ENCODE results near the gene KCNJ12. TPM values are rescaled to one million over a fixed set of nuclear protein-coding genes. Genes with fewer than 3 reads are reported as not detected.
"Not testable (repeated sequence)": the region's sequence is repeated elsewhere in the genome, so short reads cannot be mapped to it uniquely, and the experiment has no call there.

Gene KCNJ12
- total RNA-seq, 2 donors from 2014 or later = not detected

- peaks cover 0 to 17% of the 10 kb centered on the region in 2 donors for H3K27me3 Mint-ChIP-seq
- ATAC-seq; H3K4me1 Mint-ChIP-seq (ENCODE audit: low read depth in 2 of 2); H3K9me3 Mint-ChIP-seq; DNase-seq (ENCODE audit: low spot score); H3K36me3 Mint-ChIP-seq; H3K4me3 Mint-ChIP-seq; H3K27ac Mint-ChIP-seq: not testable (repeated sequence)
Observed at GRCh38 chr17:21426246-21426645, 50.1 kb downstream of the KCNJ12 start.

GRCh38 chr17:21426876-21427275, 50.7 kb downstream of the KCNJ12 start:
- H3K4me1 Mint-ChIP-seq (ENCODE audit: low read depth in 2 of 2); H3K9me3 Mint-ChIP-seq; H3K4me3 Mint-ChIP-seq; H3K36me3 Mint-ChIP-seq; ATAC-seq; DNase-seq (ENCODE audit: low spot score); H3K27ac Mint-ChIP-seq: not testable (repeated sequence)
- H3K27me3 Mint-ChIP-seq = peaks cover 0 to 17% of the 10 kb centered on the region in 2 donors

- H3K27ac Mint-ChIP-seq; H3K4me1 Mint-ChIP-seq (ENCODE audit: low read depth in 2 of 2); ATAC-seq; H3K9me3 Mint-ChIP-seq; DNase-seq (ENCODE audit: low spot score); H3K36me3 Mint-ChIP-seq; H3K4me3 Mint-ChIP-seq: not testable (repeated sequence)
- peaks cover 0 to 17% of the 10 kb centered on the region in 2 donors for H3K27me3 Mint-ChIP-seq
Observed at GRCh38 chr17:21427727-21428126, 51.6 kb downstream of the KCNJ12 start.

- H3K27me3 Mint-ChIP-seq = peaks cover under 1 to 17% of the 10 kb centered on the region in 2 donors
- H3K27ac Mint-ChIP-seq; ATAC-seq; H3K36me3 Mint-ChIP-seq; H3K9me3 Mint-ChIP-seq; DNase-seq (ENCODE audit: low spot score); H3K4me1 Mint-ChIP-seq (ENCODE audit: low read depth in 2 of 2); H3K4me3 Mint-ChIP-seq: not testable (repeated sequence)
Observed at GRCh38 chr17:21428752-21429424, 52.7 kb downstream of the KCNJ12 start.

GRCh38 chr17:21429921-21430628, 53.9 kb downstream of the KCNJ12 start:
- H3K27me3 Mint-ChIP-seq = peaks cover 2 to 16% of the 10 kb centered on the region in 2 donors
- not testable (repeated sequence) for H3K4me1 Mint-ChIP-seq (ENCODE audit: low read depth in 2 of 2); H3K4me3 Mint-ChIP-seq; H3K9me3 Mint-ChIP-seq; H3K27ac Mint-ChIP-seq; H3K36me3 Mint-ChIP-seq; ATAC-seq; DNase-seq (ENCODE audit: low spot score)

- not testable (repeated sequence) for H3K4me3 Mint-ChIP-seq; H3K4me1 Mint-ChIP-seq (ENCODE audit: low read depth in 2 of 2); H3K9me3 Mint-ChIP-seq; H3K27me3 Mint-ChIP-seq; DNase-seq (ENCODE audit: low spot score); ATAC-seq; H3K27ac Mint-ChIP-seq; H3K36me3 Mint-ChIP-seq
Observed at GRCh38 chr17:21433971-21434370, 57.8 kb downstream of the KCNJ12 start.

- H3K36me3 Mint-ChIP-seq; H3K27ac Mint-ChIP-seq; H3K9me3 Mint-ChIP-seq; H3K4me1 Mint-ChIP-seq (ENCODE audit: low read depth in 2 of 2); DNase-seq (ENCODE audit: low spot score); H3K4me3 Mint-ChIP-seq; H3K27me3 Mint-ChIP-seq: not testable (repeated sequence)
- ATAC-seq = peak in 1 of 2 donors; percentile 15
Observed at GRCh38 chr17:21434976-21435375, 58.8 kb downstream of the KCNJ12 start.

GRCh38 chr17:21436481-21436880, 60.3 kb downstream of the KCNJ12 start:
- H3K27me3 Mint-ChIP-seq; H3K27ac Mint-ChIP-seq; H3K36me3 Mint-ChIP-seq; H3K9me3 Mint-ChIP-seq; DNase-seq (ENCODE audit: low spot score); H3K4me3 Mint-ChIP-seq; H3K4me1 Mint-ChIP-seq (ENCODE audit: low read depth in 2 of 2): not testable (repeated sequence)
- ATAC-seq = peak in 1 of 2 donors; percentile 29

GRCh38 chr17:21436883-21437836, 61.0 kb downstream of the KCNJ12 start:
- not testable (repeated sequence) for H3K27ac Mint-ChIP-seq; DNase-seq (ENCODE audit: low spot score); H3K4me1 Mint-ChIP-seq (ENCODE audit: low read depth in 2 of 2); H3K36me3 Mint-ChIP-seq; H3K4me3 Mint-ChIP-seq; H3K27me3 Mint-ChIP-seq; ATAC-seq; H3K9me3 Mint-ChIP-seq

- not testable (repeated sequence) for DNase-seq (ENCODE audit: low spot score); H3K36me3 Mint-ChIP-seq; H3K4me1 Mint-ChIP-seq (ENCODE audit: low read depth in 2 of 2); H3K4me3 Mint-ChIP-seq; H3K27me3 Mint-ChIP-seq; ATAC-seq; H3K9me3 Mint-ChIP-seq; H3K27ac Mint-ChIP-seq
Observed at GRCh38 chr17:21438316-21439014, 62.3 kb downstream of the KCNJ12 start.

- not testable (repeated sequence) for H3K27me3 Mint-ChIP-seq; H3K36me3 Mint-ChIP-seq; H3K27ac Mint-ChIP-seq; DNase-seq (ENCODE audit: low spot score); H3K9me3 Mint-ChIP-seq; H3K4me3 Mint-ChIP-seq; H3K4me1 Mint-ChIP-seq (ENCODE audit: low read depth in 2 of 2); ATAC-seq
Observed at GRCh38 chr17:21439015-21439336, 62.8 kb downstream of the KCNJ12 start.

- ATAC-seq (no peak), DNase-seq (ENCODE audit: low spot score) (no peak)
- no peaks in the 10 kb centered on the region for H3K36me3 Mint-ChIP-seq
- no peak overlapping the region for H3K4me3 Mint-ChIP-seq
- H3K9me3 Mint-ChIP-seq = no peaks in the 10 kb centered on the region
- H3K27me3 Mint-ChIP-seq = peaks cover 0 to 4% of the 10 kb centered on the region in 2 donors
- no peak overlapping the region for H3K27ac Mint-ChIP-seq
- no peaks in the 10 kb centered on the region for H3K4me1 Mint-ChIP-seq (ENCODE audit: low read depth in 2 of 2)
Observed at GRCh38 chr17:21445091-21445650, 69.0 kb downstream of the KCNJ12 start.

GRCh38 chr17:21447552-21447951, 71.4 kb downstream of the KCNJ12 start:
- not testable (repeated sequence) for H3K27me3 Mint-ChIP-seq; H3K9me3 Mint-ChIP-seq; H3K4me3 Mint-ChIP-seq; ATAC-seq; H3K36me3 Mint-ChIP-seq; DNase-seq (ENCODE audit: low spot score); H3K4me1 Mint-ChIP-seq (ENCODE audit: low read depth in 2 of 2); H3K27ac Mint-ChIP-seq
